NB4 (cell line): ENCODE data around the gene BIRC5.

Experiments
- CTCF ChIP-seq: IDR thresholded peaks from one replicate; pipeline ENCODE4 v1.5.1; 2012; ENCODE audit warnings: low read depth, low read length
- POLR2A ChIP-seq: IDR thresholded peaks from 2 replicates; pipeline ENCODE4 v1.6.1; 2011; ENCODE audit warnings: mild to moderate bottlenecking; ENCODE audit not compliant: insufficient read length; ENCODE audit errors: extremely low read depth
- TF ChIP-seq, protein P1 (sequence below): IDR thresholded peaks from 2 replicates; pipeline ENCODE4 v1.6.1; 2011; ENCODE audit warnings: low read depth, low read length

DNA sequence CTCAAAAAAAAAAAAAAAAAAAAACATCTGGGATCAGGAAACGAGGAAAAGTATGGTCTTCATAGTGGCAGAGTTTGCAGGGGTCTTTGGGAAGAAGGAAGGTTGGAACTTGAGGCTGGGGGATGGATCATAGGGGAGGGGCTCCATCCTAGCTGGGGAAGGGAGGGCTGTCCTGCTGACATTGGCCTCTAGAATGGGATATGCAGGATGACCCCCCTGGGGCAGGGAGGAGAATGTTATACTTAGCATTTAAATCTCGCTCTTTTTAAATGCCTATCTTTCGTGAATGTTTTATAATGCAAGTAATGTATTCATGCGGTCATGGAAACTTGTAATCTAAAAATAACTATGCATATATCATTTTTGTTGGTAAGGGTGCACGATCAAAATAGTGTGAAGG is 50.5 kb downstream of the BIRC5 start:
- TF ChIP-seq CTCF (no peak), POLR2A (no peak)
- TF ChIP-seq, protein P1, sequence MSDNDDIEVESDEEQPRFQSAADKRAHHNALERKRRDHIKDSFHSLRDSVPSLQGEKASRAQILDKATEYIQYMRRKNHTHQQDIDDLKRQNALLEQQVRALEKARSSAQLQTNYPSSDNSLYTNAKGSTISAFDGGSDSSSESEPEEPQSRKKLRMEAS: no peak
